HEK293 (cell line): ENCODE data around the gene SIGLEC12.

Experiments
- IKZF3 ChIP-seq: fragments of 450-650 bp; IDR thresholded peaks from 2 replicates; pipeline ENCODE4 v1.5.0; 2018; ENCODE audit warnings: missing biosample characterization, mild to moderate bottlenecking, missing genetic modification characterization, moderate library complexity
- ZNF174 ChIP-seq: fragments of 450-650 bp; formaldehyde crosslinking; IDR thresholded peaks from 2 replicates; pipeline ENCODE4 v1.5.0; 2017; ENCODE audit warnings: missing biosample characterization, mild to moderate bottlenecking, missing genetic modification characterization
- ZNF324 ChIP-seq: fragments of 450-650 bp; formaldehyde crosslinking; IDR thresholded peaks from 2 replicates; pipeline ENCODE4 v1.5.1; 2016; ENCODE audit warnings: missing biosample characterization, missing genetic modification characterization
- ZNF768 ChIP-seq: fragments of 450-650 bp; formaldehyde crosslinking; IDR thresholded peaks from 2 replicates; pipeline ENCODE4 v1.5.1; 2018; ENCODE audit warnings: missing biosample characterization, mild to moderate bottlenecking, missing genetic modification characterization
- TF ChIP-seq, protein P1 (sequence below): fragments of 450-650 bp; formaldehyde crosslinking; IDR thresholded peaks from 2 replicates; pipeline ENCODE4 v1.5.1; 2016; ENCODE audit warnings: missing biosample characterization, missing genetic modification characterization
- TF ChIP-seq, protein P2 (sequence below): fragments of 450-650 bp; formaldehyde crosslinking; conservative IDR thresholded peaks from 2 replicates; pipeline ENCODE4 v1.5.1; 2016; ENCODE audit warnings: low read depth, missing biosample characterization, missing genetic modification characterization
- TF ChIP-seq, protein P3 (sequence below): fragments of 450-650 bp; formaldehyde crosslinking; IDR thresholded peaks from 2 replicates; pipeline ENCODE4 v1.5.1; 2016; ENCODE audit warnings: missing biosample characterization, missing genetic modification characterization
- TF ChIP-seq, protein P4 (sequence below): fragments of 450-650 bp; formaldehyde crosslinking; IDR thresholded peaks from 2 replicates; pipeline ENCODE4 v1.5.1; 2016; ENCODE audit warnings: missing biosample characterization, missing genetic modification characterization

DNA sequence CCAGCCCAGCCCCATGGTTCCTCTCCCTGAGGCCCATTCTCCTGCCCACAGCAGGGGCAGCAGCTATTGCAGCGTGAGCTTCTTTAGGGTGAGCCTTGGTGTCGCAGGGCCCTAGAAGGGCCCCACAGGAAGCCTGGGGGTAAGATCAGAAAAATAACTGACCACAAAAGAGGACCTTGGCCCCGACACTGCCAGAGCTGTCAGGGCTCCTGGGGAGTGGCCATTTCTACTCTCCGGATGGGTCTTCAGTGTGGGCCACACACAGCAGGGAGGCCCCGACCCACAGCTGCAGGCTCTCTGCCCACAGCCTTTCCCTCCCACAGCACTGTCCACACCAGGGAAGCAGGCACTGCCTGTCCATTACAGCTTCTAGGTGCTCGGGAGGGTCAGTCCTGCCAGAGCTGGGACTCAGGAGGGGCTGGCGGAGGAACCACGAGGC is 39.9 kb downstream of the SIGLEC12 start:
- TF ChIP-seq ZNF324 (no peak), IKZF3 (tag by site-specific recombination) (no peak), ZNF768 (no peak), ZNF174 (tag by site-specific recombination) (no peak)
- TF ChIP-seq, protein P1, sequence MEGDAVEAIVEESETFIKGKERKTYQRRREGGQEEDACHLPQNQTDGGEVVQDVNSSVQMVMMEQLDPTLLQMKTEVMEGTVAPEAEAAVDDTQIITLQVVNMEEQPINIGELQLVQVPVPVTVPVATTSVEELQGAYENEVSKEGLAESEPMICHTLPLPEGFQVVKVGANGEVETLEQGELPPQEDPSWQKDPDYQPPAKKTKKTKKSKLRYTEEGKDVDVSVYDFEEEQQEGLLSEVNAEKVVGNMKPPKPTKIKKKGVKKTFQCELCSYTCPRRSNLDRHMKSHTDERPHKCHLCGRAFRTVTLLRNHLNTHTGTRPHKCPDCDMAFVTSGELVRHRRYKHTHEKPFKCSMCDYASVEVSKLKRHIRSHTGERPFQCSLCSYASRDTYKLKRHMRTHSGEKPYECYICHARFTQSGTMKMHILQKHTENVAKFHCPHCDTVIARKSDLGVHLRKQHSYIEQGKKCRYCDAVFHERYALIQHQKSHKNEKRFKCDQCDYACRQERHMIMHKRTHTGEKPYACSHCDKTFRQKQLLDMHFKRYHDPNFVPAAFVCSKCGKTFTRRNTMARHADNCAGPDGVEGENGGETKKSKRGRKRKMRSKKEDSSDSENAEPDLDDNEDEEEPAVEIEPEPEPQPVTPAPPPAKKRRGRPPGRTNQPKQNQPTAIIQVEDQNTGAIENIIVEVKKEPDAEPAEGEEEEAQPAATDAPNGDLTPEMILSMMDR, result no peak
- TF ChIP-seq, protein P2, sequence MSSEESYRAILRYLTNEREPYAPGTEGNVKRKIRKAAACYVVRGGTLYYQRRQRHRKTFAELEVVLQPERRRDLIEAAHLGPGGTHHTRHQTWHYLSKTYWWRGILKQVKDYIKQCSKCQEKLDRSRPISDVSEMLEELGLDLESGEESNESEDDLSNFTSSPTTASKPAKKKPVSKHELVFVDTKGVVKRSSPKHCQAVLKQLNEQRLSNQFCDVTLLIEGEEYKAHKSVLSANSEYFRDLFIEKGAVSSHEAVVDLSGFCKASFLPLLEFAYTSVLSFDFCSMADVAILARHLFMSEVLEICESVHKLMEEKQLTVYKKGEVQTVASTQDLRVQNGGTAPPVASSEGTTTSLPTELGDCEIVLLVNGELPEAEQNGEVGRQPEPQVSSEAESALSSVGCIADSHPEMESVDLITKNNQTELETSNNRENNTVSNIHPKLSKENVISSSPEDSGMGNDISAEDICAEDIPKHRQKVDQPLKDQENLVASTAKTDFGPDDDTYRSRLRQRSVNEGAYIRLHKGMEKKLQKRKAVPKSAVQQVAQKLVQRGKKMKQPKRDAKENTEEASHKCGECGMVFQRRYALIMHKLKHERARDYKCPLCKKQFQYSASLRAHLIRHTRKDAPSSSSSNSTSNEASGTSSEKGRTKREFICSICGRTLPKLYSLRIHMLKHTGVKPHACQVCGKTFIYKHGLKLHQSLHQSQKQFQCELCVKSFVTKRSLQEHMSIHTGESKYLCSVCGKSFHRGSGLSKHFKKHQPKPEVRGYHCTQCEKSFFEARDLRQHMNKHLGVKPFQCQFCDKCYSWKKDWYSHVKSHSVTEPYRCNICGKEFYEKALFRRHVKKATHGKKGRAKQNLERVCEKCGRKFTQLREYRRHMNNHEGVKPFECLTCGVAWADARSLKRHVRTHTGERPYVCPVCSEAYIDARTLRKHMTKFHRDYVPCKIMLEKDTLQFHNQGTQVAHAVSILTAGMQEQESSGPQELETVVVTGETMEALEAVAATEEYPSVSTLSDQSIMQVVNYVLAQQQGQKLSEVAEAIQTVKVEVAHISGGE, result no peak
- TF ChIP-seq, protein P3, sequence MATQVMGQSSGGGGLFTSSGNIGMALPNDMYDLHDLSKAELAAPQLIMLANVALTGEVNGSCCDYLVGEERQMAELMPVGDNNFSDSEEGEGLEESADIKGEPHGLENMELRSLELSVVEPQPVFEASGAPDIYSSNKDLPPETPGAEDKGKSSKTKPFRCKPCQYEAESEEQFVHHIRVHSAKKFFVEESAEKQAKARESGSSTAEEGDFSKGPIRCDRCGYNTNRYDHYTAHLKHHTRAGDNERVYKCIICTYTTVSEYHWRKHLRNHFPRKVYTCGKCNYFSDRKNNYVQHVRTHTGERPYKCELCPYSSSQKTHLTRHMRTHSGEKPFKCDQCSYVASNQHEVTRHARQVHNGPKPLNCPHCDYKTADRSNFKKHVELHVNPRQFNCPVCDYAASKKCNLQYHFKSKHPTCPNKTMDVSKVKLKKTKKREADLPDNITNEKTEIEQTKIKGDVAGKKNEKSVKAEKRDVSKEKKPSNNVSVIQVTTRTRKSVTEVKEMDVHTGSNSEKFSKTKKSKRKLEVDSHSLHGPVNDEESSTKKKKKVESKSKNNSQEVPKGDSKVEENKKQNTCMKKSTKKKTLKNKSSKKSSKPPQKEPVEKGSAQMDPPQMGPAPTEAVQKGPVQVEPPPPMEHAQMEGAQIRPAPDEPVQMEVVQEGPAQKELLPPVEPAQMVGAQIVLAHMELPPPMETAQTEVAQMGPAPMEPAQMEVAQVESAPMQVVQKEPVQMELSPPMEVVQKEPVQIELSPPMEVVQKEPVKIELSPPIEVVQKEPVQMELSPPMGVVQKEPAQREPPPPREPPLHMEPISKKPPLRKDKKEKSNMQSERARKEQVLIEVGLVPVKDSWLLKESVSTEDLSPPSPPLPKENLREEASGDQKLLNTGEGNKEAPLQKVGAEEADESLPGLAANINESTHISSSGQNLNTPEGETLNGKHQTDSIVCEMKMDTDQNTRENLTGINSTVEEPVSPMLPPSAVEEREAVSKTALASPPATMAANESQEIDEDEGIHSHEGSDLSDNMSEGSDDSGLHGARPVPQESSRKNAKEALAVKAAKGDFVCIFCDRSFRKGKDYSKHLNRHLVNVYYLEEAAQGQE (tag by site-specific recombination), result no peak
- TF ChIP-seq, protein P4, sequence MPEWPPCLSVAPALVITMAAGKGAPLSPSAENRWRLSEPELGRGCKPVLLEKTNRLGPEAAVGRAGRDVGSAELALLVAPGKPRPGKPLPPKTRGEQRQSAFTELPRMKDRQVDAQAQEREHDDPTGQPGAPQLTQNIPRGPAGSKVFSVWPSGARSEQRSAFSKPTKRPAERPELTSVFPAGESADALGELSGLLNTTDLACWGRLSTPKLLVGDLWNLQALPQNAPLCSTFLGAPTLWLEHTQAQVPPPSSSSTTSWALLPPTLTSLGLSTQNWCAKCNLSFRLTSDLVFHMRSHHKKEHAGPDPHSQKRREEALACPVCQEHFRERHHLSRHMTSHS (tag by site-specific recombination), result no peak
